Activated naive CD4-positive, alpha-beta T cell treated with anti-CD3 and anti-CD28 coated beads, Interleukin-2, amount 50 U/mL, for 16 hours (primary cell): ENCODE measurements around the gene SUMF1.

ENCODE experiments used
- DNase-seq: peaks from one replicate; pipeline ENCODE4 v3.0.0-alpha.2; 2020

SUMF1 gene

DNA sequence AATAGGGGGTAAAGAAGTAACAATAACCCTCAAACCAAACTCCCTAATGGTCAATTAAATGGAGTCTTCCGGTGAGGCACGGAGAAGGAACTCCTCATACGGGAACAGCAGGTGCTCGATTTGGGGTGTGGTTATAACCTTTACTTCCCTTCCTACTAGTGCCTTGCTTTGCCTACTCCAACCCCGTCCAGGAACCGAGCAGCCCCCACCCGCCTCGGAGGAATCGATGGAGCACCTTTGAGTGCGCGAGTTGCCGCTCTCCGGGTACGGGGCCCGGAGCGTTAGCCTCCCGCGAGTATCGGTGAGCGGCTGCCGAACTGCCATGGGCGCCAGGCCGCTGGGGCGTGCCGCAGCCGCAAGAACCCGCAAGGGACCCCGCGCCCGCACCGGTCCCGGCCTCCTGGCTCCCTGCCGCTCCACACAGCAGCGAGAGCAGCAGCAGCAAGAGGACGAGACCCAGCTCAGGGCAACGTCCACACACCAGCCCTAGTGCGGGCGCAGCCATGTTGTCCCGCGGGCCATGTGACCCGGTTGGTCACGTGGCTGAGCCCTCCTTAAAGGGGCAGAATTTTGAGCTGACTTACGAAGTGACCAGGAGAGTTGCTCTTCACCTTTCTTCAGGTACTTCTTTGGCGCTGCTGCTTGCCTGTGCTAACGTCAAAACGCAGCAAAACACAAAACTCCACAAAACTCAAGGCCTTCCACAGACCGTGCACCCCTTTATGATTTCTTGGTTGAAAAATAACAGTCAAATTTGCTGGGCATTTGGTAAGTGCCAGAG lies at the start of gene SUMF1:
SUMF1 (minus strand) TSS at position 529 of the 781 bp plus-strand sequence; CDS start at position 505, 24 bp downstream.
- peak; percentile 76 for DNase-seq

DNA sequence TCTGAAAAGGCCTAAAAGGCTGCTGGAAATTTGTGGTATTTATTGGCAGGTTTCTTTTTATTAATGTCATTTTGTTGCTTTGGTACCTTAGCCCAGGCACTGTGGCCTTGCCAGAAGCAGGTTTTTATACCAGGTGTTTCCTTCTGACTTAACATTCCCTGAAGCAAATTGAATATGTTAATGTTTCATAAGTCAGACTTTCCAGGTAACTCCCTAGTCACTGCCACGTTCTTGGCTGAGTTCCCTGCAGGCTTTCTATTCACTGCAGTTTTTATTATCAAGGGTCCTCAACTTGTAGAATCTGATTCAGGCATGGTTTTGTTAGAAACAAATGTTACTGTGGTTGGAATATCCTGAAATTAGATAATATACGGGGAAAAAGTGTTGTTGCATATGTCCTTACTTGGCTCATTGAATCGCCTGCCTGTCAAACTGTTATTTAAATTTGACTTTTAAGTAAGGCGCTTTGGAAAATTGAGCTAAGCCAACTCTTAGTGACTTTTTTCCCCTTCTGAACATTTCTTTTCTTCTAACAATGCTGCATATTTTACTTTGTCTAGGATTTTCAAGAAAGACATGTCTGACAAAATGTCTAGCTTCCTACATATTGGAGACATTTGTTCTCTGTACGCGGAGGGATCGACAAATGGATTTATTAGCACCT lies 49.0 kb upstream of the SUMF1 start:
- DNase-seq = no peak

DNA sequence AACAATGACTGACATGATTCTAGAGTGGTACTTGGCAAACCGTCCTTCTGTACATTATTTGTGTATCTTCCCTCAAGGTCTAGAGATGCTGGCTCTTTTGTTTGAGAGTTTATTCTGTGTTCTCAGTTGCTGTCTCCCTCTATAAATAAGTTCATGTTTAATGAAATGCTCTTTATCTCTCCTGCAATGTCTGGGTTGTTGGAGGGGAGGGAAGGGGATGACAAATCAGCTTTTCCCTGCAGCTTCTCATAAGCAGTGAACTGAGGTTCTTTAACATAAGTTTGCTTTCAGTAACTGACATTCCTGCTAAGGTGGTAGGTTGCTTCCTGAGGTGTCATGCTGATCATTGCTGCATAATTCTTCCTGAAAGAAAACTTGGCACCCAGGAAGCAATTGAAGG lies 47.8 kb upstream of the SUMF1 start:
- no peak for DNase-seq

DNA sequence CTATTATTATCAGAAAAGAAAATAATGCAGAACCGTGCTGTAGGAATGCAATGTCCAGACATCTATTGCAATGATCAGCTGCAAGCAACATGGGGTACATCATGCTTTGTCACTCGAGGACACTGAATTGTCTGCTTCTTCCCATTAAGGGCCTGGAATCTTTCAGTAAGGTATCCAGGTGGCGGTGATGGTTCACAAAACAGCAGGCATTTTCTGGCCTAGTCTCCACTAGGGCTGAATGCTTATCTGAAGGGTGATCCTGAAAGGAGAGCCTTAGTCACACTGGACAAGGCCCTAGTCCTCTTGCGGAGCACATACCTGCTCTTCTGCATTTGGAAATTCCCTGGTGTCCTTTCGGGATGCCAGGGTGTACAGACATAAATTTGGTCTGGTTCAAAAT lies 47.3 kb upstream of the SUMF1 start:
- no peak for DNase-seq

DNA sequence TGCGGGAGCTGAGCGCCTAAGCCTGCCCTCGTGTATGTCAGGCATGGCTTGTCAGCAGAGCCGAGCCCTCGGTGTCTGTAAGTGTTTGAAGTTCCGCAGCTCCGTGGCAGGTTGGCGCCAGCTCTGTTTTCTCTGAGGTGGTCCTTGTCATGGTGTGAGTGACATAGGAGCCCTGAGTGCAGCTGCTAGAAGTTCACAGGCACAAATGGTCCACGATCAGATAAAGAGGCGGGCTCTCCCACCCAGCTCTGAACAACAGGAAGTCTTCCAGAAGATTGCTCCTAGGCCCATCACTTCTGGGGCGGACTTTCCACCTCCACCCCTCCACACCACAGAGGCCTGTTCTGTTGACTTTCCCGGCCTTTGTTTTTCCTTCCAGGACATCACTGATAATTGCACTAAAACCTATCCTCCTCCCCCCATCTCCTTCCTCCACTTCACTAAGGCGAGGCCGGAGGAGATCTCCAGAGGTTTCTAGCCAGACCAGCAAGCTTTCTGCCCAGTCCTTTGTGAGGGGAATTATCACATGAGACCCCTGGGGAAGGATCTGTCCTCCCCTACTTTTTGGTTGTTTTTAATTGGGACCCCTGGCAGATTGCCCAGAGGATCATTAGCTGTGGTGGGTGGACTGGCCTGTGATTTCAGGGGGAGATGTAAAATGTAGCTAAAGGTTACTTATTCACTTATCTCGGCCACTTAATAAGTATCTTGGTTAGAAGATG lies 46.0 kb upstream of the SUMF1 start:
- no peak for DNase-seq

DNA sequence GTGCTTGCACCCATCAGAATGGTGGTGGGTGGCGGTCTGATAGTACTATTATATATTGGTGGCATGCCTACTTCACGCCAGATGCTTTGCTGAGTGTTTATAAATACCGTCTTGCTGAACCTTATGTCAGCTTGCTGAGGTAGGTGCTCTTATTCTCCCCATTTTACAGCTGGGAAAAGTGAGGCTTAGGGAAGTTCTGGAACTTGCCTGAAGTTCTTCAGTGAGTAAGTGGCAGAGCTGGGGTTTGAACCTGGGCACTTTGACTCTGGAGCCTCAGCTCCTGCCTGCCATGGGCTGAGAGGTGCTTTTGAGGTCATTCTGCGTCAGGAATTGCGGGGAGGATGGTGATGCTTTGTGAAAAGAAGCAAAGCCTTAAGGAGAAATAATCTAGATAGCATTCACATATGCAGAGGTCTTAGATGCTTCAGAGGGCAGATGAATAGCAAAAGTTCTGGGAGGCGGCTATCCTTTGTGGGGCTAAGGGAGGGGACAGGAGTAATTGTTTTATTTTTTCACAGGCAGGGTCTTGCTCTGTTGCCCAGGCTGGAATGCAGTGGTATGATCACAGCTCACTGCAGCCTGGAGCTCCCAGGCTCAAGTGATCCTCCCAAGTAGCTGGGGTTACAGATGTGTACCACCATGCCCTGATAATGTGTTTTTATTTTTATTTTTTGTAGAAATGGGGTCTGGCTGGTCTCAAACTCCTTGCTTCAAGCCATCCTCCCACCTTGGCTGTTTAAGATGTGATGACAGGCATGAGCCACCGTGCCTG lies 44.6 kb upstream of the SUMF1 start:
- no peak for DNase-seq

DNA sequence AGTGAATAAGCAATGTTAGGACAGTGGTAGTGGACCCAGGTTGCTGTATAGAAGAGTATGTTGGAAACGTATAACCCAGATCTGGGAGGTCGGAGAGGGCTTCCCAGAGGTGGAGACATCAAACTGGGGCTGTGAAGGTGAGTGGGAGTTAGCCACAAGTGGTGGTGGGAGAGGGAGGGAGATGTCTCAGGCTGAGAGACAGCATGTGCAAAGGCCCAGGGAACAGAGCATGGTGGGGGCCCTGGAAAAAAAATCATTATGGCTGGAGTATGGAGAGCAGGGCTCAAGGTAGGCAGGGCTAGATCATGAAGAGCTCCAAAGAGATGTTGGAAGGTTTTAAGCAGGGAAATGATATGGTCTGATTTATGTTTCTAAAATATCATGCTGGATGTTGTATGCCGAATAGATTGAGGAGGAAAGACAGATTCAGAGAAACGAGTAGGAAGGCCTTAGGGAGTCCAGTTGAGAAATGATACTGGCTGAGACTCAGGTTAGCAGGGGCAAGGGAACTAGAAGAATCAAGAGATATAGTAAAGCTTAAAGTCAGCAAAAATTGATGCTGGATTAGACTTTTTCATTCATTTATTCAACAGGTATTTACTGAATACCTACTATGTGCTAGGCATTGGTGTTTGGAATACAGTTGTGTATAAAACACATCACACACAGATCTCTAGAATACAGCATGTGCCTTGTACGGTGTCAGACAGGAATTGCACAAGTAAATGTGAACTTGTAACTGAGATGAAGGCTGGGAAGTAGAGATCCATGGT lies 43.1 kb upstream of the SUMF1 start:
- DNase-seq = no peak

DNA sequence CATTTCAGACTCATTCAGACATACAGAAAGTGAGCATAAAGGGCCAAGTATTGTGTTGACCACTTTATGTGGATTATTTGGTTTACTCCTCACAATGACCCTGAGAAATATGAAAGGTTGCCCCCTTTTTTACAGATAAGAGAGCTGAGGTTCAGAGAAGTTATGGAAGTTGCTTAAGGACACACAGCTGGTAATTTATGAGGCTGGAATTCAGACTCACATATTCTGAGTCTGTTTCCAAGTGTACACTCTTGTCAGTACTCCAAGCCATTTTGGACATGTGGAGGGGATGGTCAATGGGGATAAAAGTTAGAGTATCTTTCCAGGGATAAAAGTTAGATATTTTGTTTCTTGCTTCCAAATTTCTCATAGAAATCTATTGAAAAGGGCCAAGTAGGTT lies 42.0 kb upstream of the SUMF1 start:
- no peak for DNase-seq

DNA sequence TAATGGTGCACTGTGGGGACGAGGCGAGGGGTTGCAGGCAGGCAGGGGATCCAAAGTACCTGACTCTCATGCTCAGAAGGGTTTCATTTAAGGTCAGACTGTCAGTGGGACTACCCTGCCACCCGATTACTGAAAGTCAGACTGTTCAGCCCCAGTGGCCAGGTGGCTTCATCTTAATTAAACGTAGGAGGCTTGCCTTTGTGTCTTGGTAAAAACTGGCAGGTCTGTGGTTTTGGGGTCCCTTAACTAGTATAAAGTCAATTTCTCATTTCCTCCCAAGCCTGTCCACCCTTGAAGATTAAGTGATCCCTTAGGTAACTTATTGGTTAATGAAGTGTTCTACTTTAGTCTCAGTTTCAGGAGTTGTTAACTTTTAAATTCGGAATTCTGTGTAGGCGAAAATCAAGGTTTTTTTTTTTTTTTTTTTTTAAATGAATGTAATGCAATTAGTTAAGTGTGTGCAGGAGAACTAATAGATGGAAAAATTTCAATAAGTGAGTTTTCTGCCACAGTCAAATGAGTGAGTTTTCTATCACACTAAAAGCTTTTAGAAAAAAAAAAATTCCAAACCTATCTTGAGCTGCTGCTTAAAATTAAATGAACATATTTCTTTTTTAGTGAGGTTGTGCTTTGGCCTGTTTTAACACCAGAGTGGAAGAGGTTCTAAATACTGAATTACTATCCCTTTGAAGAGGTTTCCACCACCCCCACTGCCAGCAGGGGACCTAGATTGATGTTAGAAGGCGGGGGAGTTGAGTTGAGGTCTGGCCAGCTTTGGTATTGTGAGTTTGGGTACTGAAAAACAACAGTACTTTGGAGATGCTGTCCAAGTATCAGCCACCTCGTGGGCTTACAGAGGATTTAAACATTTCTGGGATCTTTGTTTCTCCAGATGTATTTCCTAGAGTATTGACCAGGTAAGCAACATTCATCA lies 41.2 kb upstream of the SUMF1 start:
- no peak for DNase-seq

DNA sequence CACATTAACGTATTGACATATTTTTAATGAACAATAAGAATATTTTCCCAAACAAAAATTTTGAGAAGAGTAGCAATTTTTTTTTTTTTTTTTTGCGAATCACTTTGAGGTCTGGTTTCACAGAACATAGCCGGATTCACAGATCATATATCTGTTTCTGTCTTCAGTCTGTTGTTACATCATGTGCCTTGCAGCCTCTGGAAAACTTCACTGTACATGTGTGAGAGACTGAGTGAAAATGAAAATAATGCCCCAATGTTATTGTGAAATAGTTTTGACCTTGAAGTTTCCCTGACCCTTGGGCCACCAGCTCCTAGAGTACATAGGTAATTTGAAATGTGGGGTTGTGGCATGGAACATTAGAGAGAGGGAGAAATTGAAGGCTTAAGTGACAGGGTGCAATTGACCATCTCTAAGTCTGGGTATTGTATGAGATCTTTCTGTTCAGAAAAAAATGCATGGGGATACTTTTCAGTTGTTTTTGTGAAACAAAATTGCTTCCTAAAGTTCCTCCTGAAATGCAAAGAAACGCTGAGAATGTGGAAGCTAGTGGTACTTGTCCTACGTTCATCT lies 40.0 kb upstream of the SUMF1 start:
- no peak for DNase-seq

DNA sequence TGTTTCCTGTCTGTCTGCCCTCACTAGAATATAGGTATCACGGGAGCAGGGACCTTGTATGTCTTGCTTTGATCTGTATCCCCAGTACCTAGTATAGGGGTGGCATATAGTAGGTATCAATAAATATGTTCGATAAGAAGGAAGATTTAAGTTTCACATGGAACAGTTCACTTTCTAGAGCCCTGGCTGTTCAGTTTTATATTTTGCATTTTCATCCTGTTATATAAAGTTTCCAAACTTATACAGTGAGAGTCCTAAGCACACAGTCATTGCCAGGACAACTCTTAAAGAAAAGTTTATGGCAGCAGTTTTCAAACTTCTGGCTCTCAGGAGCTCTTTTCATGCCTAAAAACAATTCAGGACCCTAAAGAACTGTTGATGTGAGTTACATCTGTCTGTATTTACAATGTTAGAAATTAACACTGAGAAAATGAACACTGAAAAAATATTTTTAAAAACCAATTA lies 39.5 kb upstream of the SUMF1 start:
- DNase-seq = no peak

DNA sequence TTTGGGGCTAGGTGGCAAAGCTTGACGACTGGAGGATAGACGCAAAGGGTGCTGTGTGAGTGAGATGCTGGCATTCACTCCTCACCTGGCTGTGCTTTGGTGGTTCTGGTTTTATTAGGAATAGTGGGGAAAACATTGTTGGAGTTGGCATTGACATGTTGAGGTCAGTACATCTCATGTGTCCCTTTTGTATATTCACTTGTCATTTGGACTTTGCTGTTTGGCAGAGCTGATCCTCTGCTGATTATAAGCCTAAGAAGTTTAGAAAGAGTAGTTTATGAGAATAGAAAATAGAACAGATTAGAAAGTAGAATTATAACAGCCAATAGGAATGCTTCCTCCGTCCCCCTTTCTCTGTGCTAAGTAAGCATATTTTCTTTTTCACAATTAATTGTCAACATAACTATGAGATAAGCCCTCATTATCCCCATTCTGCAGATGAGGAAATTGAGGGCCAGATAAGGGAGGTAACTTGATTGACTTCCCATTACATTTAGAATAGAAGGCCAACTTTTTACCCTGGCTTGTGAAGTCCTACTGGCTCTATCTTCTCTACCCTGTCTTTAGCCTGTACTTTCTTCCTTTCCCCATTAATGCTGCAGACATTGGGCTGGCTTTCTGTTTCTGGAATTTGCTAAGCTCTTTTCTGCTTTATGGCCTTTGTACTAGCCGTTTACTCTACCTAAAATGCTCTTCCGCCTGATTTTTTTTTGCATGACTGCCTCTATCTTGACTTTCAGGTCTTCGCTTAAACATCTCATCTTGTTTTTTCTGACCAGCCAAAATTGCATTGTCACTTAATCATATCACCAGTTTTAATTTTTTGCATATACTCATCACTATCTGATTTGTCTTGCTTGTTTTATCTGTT lies 38.9 kb upstream of the SUMF1 start:
- DNase-seq = no peak

DNA sequence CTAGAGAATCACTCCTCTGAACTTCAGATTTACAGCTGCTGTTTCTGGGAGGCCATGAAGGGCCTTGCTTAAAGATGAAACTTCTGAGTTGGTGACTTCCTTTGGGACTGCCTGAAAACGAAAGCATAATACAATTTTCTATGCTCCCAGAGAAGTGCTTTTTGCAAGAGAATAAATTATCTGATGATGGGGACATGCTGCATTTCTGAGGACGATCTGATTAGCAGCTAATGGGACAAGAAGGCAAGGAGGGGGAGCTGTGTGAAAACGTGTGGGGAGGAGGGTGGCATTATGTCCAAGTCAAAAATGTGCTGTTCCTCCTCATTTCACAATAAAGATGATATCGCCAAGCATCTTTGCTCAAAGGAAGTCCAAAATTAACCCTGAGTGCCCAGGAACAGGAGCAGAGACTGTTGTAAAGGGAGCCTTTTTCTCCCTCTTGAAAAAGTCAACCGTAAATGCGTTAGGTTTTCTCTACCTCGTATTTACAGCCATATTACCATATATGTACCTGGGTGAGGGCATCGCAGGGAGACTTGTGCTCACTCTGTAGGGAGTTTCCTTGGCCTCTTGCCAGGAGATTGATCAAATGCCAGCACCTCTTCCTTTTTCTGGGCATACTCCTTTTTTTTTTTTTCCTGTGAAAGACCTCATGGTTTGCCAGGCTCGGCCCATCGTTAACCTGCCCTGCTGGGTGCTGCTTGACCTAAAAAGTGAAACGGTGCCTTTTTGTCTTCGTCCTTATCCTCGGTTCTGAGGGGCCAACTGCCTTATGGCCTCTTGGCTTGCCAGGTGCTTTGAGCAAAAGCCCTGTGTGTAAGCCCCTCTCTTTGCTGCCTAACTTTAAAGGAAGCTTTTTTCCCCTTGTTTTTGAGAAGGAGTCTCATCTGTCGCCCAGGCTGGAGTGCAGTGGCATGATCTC lies 37.5 kb upstream of the SUMF1 start:
- no peak for DNase-seq

DNA sequence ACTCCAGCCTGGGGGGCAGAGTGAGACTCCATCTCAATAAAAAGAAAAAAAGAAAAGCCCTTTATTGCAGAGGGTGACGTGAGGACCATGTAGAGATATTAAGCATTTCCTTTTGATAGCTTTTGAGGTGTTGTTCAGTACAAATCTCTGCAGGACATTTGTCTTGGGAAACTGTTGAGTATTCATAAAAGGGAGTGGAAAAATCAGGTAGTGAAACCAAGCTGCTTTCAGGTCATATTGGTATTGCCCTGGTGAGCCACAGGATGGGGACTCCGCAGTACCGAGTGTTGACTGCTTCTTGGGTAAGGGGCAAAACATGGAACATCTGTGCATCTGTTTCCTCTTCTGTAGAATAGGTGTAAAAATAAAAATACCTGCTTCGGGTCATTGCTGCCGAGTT lies 36.0 kb upstream of the SUMF1 start:
- no peak for DNase-seq

DNA sequence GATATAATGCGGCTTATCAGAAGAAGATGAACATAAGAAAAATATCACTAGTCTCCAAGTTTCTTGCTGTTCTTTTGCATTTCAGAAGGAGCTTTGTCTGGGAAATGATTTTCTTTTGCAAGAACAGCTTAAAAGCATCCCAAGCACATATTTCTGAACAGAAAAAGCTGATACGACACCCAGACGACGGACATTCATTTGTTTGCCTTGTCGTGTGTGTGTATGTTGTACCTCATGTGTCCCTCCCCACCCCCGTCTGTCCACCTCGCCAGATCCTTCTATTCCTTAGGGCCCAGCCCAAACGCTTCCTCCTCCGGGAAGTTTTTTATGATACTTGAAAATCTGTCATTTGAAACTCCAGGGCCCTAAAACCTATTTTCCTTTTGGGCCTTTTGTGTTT lies 34.9 kb upstream of the SUMF1 start:
- no peak for DNase-seq

DNA sequence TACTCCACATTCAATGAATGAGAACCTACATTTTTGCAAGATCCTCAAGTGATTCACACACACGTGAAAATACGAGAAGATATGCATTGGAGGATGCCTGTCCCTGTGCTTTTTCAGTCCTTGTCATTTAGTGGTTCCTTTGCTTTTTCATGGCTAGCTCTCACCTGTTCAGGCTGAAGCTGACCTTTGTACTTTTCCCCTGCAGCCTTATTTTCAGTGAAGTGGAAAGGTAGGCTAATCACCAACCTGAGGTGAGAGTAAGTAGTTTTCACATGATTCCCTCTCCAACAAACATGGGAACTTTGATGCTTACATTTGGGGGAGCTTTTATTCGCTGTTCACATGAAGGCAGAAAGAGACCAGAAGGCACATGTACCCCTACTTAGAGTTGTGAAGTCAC lies 34.4 kb upstream of the SUMF1 start:
- DNase-seq = no peak

DNA sequence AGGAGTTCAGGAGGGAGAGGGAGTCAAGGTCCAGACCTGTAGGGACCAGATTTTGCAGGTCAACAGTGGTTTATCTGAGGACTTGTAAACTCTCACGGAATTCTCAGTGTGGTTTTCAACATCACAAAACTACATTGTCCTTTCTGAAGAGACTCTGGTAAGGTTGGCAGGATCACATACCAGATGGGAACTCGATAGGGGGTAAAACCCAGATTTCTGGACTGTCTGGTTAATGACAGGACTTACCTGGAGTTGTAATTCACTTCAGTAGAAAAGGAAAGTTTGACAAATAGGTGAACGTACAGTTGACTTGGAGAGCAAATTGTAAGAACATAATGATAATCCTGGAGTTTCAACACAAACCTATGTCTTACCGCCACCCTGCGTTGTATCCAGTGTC lies 31.4 kb upstream of the SUMF1 start:
- DNase-seq = no peak

DNA sequence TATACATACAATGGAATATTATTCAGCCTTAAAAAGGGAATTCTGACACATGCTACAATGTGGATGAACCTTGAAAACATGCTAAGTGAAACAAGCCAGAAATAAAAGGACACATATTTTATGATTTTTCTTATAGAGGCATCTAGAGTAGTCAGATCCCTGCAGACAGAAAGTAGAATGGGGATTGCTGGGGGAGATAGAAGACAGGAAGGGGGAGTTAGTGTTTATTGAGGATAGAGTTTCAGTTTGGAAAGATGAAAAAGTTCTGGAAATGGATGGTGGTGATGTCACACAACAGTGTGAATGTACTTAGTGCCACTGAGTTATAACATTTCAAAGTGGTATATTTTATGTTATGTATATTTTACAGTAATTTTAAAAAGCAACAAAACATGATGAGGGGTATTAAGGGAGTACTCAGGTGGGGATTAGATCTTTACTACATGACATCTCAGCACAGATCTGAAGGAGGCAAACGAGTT lies 30.8 kb upstream of the SUMF1 start:
- no peak for DNase-seq
